Spinal cord (tissue), 10 donors: Measurements from ENCODE around the gene ANKRD33B. TPM values are rescaled to one million over a fixed set of nuclear protein-coding genes. Genes with fewer than 3 reads are reported as not detected.

ENCODE experiments used
- DNase-seq, 6 donors: peaks; one replicate each; pipeline versions ENCODE4 v3.0.0 to v3.0.0-alpha.2; 2013 to 2015; ENCODE audit warnings: low spot score in 6 of 6, low read depth in 4 of 6
- H3K27ac ChIP-seq: one replicate; pipeline ENCODE4 v1.5.1; 2013; ENCODE audit warnings: low read depth, low read length, control low read depth
- H3K27me3 ChIP-seq: one replicate; pipeline ENCODE4 v1.6.1; 2013; ENCODE audit warnings: low read length; ENCODE audit not compliant: control insufficient read depth, insufficient read depth
- H3K36me3 ChIP-seq: one replicate; pipeline ENCODE4 v1.6.1; 2013; ENCODE audit warnings: low read length; ENCODE audit not compliant: control insufficient read depth, insufficient read depth
- H3K4me1 ChIP-seq: one replicate; pipeline ENCODE4 v1.6.1; 2013; ENCODE audit warnings: low read length; ENCODE audit not compliant: control insufficient read depth, insufficient read depth
- H3K4me3 ChIP-seq: one replicate; pipeline ENCODE4 v1.5.1; 2013; ENCODE audit warnings: low read depth, low read length, control low read depth
- H3K9me3 ChIP-seq: one replicate; pipeline ENCODE4 v1.6.1; 2013; ENCODE audit warnings: low read length; ENCODE audit not compliant: control insufficient read depth, insufficient read depth
- WGBS: methylation state at CpG from one replicate; pipeline ENCODE4 v1.1.5; 2013; ENCODE audit warnings: missing lambda C conversion rate; ENCODE audit not compliant: insufficient coverage; 5-methylcytosine and 5-hydroxymethylcytosine counted together
- polyA plus RNA-seq, 2 donors: library from polyadenylated mRNA; unstranded; fragments of 120-200 nt; gene quantifications; one replicate each; pipeline ENCODE4 v1.2.1, GENCODE V29; 2013; ENCODE audit not compliant: insufficient read length in 2 of 2
- small RNA-seq: library from RNA; depleted of rRNA; stranded (forward); fragments of <200 nt; gene quantifications from one replicate; pipeline ENCODE3, GENCODE V24; 2014; ENCODE audit warnings: low replicate concordance
- total RNA-seq, 2 donors: library from RNA; depleted of rRNA in 1 of 2; stranded (reverse); fragments of 120-200 nt in 1 of 2; fragments of >200 nt in 1 of 2; gene quantifications; one replicate each; pipeline versions ENCODE4 v1.2.3 to v1.2.4, GENCODE V29; 2013 to 2014
- donor health status: healthy.

The ANKRD33B gene
- total and polyA plus RNA-seq, 4 donors, result 0.93 to 8.1 (median 3.0) TPM

DNA sequence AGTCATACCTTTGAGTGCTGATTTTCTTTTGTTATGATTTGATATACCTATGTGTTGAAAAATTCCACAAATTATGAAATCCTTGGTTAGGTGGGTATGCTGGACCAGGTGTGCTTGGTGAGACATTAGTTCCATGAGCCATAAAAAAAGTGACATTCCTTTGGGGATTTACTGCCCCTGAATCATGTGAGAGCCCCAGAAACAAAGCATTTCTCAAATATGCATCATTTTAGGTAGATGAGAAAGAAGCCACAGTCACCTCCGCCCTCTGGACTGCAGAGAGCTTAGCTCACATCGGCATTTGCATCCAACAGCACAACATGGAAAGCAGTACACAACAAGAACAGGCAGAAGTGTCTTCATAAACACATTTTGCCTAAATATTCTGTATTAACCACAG lies 141.9 kb downstream of the ANKRD33B start:
- H3K9me3 ChIP-seq, result no peaks in the 10 kb centered on the region
- no peak overlapping the region for H3K4me3 ChIP-seq
- peaks cover 5% of the 10 kb centered on the region for H3K36me3 ChIP-seq
- DNase-seq, result no peak
- WGBS, result 83% methylated on average over 1 of the region's 2 CpGs
- no peaks in the 10 kb centered on the region for H3K27me3 ChIP-seq
- H3K4me1 ChIP-seq, result peaks cover 18% of the 10 kb centered on the region
- H3K27ac ChIP-seq, result no peak overlapping the region

DNA sequence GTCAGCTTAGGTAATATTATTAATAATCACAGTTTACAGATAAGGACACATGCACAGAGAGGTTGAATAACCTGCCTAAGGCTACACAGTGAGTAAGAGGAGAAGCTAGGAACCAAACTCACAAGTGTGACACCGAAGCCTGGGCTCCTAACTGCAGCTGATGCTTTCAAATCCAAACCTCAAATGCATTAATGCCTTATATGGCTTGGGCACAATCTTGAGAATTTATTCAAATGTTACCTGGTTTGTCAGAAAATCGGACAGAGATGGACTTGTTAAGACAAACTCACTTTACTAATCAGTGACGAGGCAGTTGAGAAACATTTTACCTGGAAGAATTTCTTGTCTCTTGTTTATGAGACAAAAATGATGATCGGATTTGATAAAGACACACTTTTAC lies 142.5 kb downstream of the ANKRD33B start:
- H3K4me3 ChIP-seq, result no peak overlapping the region
- no peaks in the 10 kb centered on the region for H3K9me3 ChIP-seq
- no peaks in the 10 kb centered on the region for H3K27me3 ChIP-seq
- WGBS, result 100% methylated on average over 1 of the region's 4 CpGs
- no peak for DNase-seq
- H3K27ac ChIP-seq, result no peak overlapping the region
- H3K36me3 ChIP-seq, result peaks cover 5% of the 10 kb centered on the region
- H3K4me1 ChIP-seq, result peaks cover 19% of the 10 kb centered on the region

Small RNAs within 50 kb of the gene (small RNA-seq; reads per million reads assigned to genes)
- not detected for gene AC012629.4
- gene AC112200.1, result not detected

Other genes with a start within 250 kb of the ANKRD33B start
- gene MARCHF6, start 210.4 kb upstream of the ANKRD33B start, total RNA-seq, result 100 to 1,000 TPM; 173 to 234 TPM
- gene MARCHF6, start 210.4 kb upstream of the ANKRD33B start, polyA plus RNA-seq, result 100 to 1,000 TPM; 177 to 205 TPM
- 10 to 100 TPM in 1 of 2 donors, 1 to 10 TPM in 1; 4.6 to 10.2 TPM for gene ROPN1L, start 122.2 kb upstream of the ANKRD33B start, total RNA-seq
- 10 to 100 TPM in 1 of 2 donors, 1 to 10 TPM in 1; 9.1 to 11.0 TPM for gene ROPN1L, start 122.2 kb upstream of the ANKRD33B start, polyA plus RNA-seq
- 10 to 100 TPM; 27.2 to 37.2 TPM for gene DAP, start 197.2 kb downstream of the ANKRD33B start, total RNA-seq
- gene DAP, start 197.2 kb downstream of the ANKRD33B start, polyA plus RNA-seq, result 10 to 100 TPM; 79.3 to 80.8 TPM